IPS-18a (cell line): ENCODE data around the gene SLC8A2.

Source experiments
- H3K27ac ChIP-seq: one replicate; pipeline ENCODE4 v1.5.1; 2013; ENCODE audit warnings: low read length
- H3K27me3 ChIP-seq: one replicate; pipeline ENCODE4 v1.6.1; 2013; ENCODE audit warnings: mild to moderate bottlenecking, low read length; ENCODE audit not compliant: control insufficient read depth, insufficient read depth
- H3K36me3 ChIP-seq: one replicate; pipeline ENCODE4 v1.6.1; 2013; ENCODE audit warnings: low read depth, low read length; ENCODE audit not compliant: control insufficient read depth
- H3K4me1 ChIP-seq: one replicate; pipeline ENCODE4 v1.6.1; 2013; ENCODE audit warnings: low read depth, low read length; ENCODE audit not compliant: control insufficient read depth
- H3K4me3 ChIP-seq: one replicate; pipeline ENCODE4 v1.5.1; 2013; ENCODE audit warnings: low read length
- H3K9ac ChIP-seq: one replicate; pipeline ENCODE4 v1.6.1; 2013; ENCODE audit warnings: mild to moderate bottlenecking, low read length, moderate library complexity
- H3K9me3 ChIP-seq: one replicate; pipeline ENCODE4 v1.6.1; 2013; ENCODE audit warnings: low read depth, low read length; ENCODE audit not compliant: control insufficient read depth

Gene SLC8A2

GRCh38 chr19:47465957-47466356 lies 5.7 kb downstream of the SLC8A2 start:
- peaks cover 10% of the 10 kb centered on the region for H3K27me3 ChIP-seq
- no peak overlapping the region for H3K9ac ChIP-seq
- peaks cover 11% of the 10 kb centered on the region for H3K4me1 ChIP-seq
- H3K36me3 ChIP-seq, result no peaks in the 10 kb centered on the region
- no peaks in the 10 kb centered on the region for H3K9me3 ChIP-seq
- no peak overlapping the region for H3K27ac ChIP-seq
- H3K4me3 ChIP-seq, result no peak overlapping the region

- no peak overlapping the region for H3K27ac ChIP-seq
- H3K4me1 ChIP-seq, result peaks cover 11% of the 10 kb centered on the region
- no peaks in the 10 kb centered on the region for H3K27me3 ChIP-seq
- no peak overlapping the region for H3K9ac ChIP-seq
- no peak overlapping the region for H3K4me3 ChIP-seq
- H3K36me3 ChIP-seq, result no peaks in the 10 kb centered on the region
- H3K9me3 ChIP-seq, result no peaks in the 10 kb centered on the region
Measured at GRCh38 chr19:47464675-47465419, 6.8 kb downstream of the SLC8A2 start.

GRCh38 chr19:47461876-47462275 lies 9.8 kb downstream of the SLC8A2 start:
- Histone ChIP-seq H3K36me3 (no peaks in the 10 kb centered on the region), H3K27ac (no peak overlapping the region), H3K27me3 (peaks cover 18% of the 10 kb centered on the region), H3K4me1 (peaks cover 5% of the 10 kb centered on the region), H3K4me3 (no peak overlapping the region), H3K9me3 (no peaks in the 10 kb centered on the region), H3K9ac (no peak overlapping the region)

GRCh38 chr19:47459477-47459876 lies 12.2 kb downstream of the SLC8A2 start:
- Histone ChIP-seq H3K9me3 (no peaks in the 10 kb centered on the region), H3K4me1 (no peaks in the 10 kb centered on the region), H3K36me3 (no peaks in the 10 kb centered on the region), H3K9ac (no peak overlapping the region), H3K4me3 (no peak overlapping the region), H3K27ac (no peak overlapping the region), H3K27me3 (peaks cover 18% of the 10 kb centered on the region)

GRCh38 chr19:47458672-47459071 lies 13.0 kb downstream of the SLC8A2 start:
- H3K9ac ChIP-seq, result no peak overlapping the region
- no peaks in the 10 kb centered on the region for H3K36me3 ChIP-seq
- no peak overlapping the region for H3K27ac ChIP-seq
- no peak overlapping the region for H3K4me3 ChIP-seq
- H3K27me3 ChIP-seq, result peaks cover 18% of the 10 kb centered on the region
- H3K4me1 ChIP-seq, result no peaks in the 10 kb centered on the region
- no peaks in the 10 kb centered on the region for H3K9me3 ChIP-seq

- Histone ChIP-seq H3K4me1 (no peaks in the 10 kb centered on the region), H3K9me3 (no peaks in the 10 kb centered on the region), H3K27me3 (peaks cover 18% of the 10 kb centered on the region), H3K36me3 (no peaks in the 10 kb centered on the region), H3K4me3 (no peak overlapping the region), H3K9ac (no peak overlapping the region), H3K27ac (no peak overlapping the region)
Measured at GRCh38 chr19:47456721-47457474, 14.8 kb downstream of the SLC8A2 start.

GRCh38 chr19:47450478-47450877 lies 21.2 kb downstream of the SLC8A2 start:
- Histone ChIP-seq H3K27ac (no peak overlapping the region), H3K9ac (no peak overlapping the region), H3K4me1 (peaks cover 18% of the 10 kb centered on the region), H3K9me3 (no peaks in the 10 kb centered on the region), H3K27me3 (peaks cover 29% of the 10 kb centered on the region), H3K4me3 (no peak overlapping the region), H3K36me3 (no peaks in the 10 kb centered on the region)

- H3K4me3 ChIP-seq, result peak overlapping the region; percentile 55
- H3K9ac ChIP-seq, result no peak overlapping the region
- no peaks in the 10 kb centered on the region for H3K9me3 ChIP-seq
- no peaks in the 10 kb centered on the region for H3K36me3 ChIP-seq
- no peak overlapping the region for H3K27ac ChIP-seq
- H3K4me1 ChIP-seq, result peaks cover 18% of the 10 kb centered on the region
- peaks cover 38% of the 10 kb centered on the region for H3K27me3 ChIP-seq
Measured at GRCh38 chr19:47448360-47448727, 23.3 kb downstream of the SLC8A2 start.

GRCh38 chr19:47447470-47448359 lies 24.0 kb downstream of the SLC8A2 start:
- Histone ChIP-seq H3K9ac (peak overlapping the region; percentile 27), H3K4me3 (peak overlapping the region; percentile 69), H3K9me3 (no peaks in the 10 kb centered on the region), H3K4me1 (peaks cover 18% of the 10 kb centered on the region), H3K27me3 (peaks cover 38% of the 10 kb centered on the region), H3K36me3 (no peaks in the 10 kb centered on the region), H3K27ac (no peak overlapping the region)

- Histone ChIP-seq H3K27me3 (peaks cover 38% of the 10 kb centered on the region), H3K27ac (no peak overlapping the region), H3K4me1 (peaks cover 18% of the 10 kb centered on the region), H3K9me3 (no peaks in the 10 kb centered on the region), H3K9ac (no peak overlapping the region), H3K36me3 (no peaks in the 10 kb centered on the region), H3K4me3 (peak overlapping the region; percentile 69)
Measured at GRCh38 chr19:47446534-47447469, 24.9 kb downstream of the SLC8A2 start.
